ENCODE data around the gene ENOX1. TPM values are rescaled to one million over a fixed set of nuclear protein-coding genes. Genes with fewer than 3 reads are reported as not detected.

Gene ENOX1
- total and polyA plus RNA-seq, 2 of the 8 experiments (the other 6 are each of a cell fraction or from before 2014, with no cell fraction given), result 0.23 to 0.37 TPM

DNA sequence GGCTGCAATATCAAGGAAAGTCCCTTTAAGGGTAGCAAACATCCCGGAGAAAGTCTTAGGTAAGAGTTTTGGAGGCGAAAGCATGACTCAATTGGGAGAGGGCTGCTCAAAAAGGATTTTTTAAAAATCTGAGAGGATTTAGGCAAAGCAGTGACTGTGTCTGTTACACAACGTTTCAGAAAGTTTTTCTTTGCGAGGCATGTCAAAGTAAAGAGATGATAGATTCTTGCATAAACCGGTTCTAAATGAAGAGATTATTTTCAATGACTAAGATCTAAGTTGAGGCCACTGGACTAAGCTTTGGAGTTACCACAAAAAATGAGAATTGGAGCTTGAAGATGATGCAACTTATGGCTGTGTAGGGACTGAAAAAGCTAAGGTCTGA lies 43.7 kb upstream of the ENOX1 start:
- CTCF ChIA-PET (ENCODE audit: partially characterized antibody), result no interaction called here
- no peak overlapping the region for H4K8ac ChIP-seq (ENCODE audit: extremely low read depth, insufficient read depth, low read length)
- H2BK20ac ChIP-seq (ENCODE audit: low read length), result no peak overlapping the region
- H3K23me2 ChIP-seq (ENCODE audit: low read depth, low read length), result no peaks in the 10 kb centered on the region
- no peaks in the 10 kb centered on the region for H3K4me1 ChIP-seq (replicated peaks in 1 of 4; ENCODE audit: control insufficient read depth in 3 of 4, insufficient read depth in 4 of 4, low read length in 3 of 4)
- H3K36me3 ChIP-seq (ENCODE audit: control insufficient read depth in 2 of 4, insufficient read depth in 4 of 4, low read length in 3 of 4), result no peaks in the 10 kb centered on the region
- H2AK5ac ChIP-seq (ENCODE audit: low read depth, low read length), result no peak overlapping the region
- H2BK15ac ChIP-seq (ENCODE audit: low read length), result no peak overlapping the region
- 83% methylated on average over 5 of the region's 5 CpGs; no CpG with 5 or more reads in 1 of the 2 experiments for WGBS, 2 experiments (ENCODE audit: extremely low coverage in 1 of 2, insufficient coverage in 1 of 2, insufficient read length in 1 of 2, insufficient replicate concordance in 2 of 2, low coverage in 1 of 2, low lambda C conversion rate in 2 of 2, missing lambda C conversion rate in 1 of 2)
- no peak overlapping the region for H3K4me3 ChIP-seq (ENCODE audit: extremely low read depth in 1 of 4, insufficient read depth in 2 of 4, low read depth in 3 of 4, low read length in 4 of 4)
- no peak overlapping the region for H3K27ac ChIP-seq (ENCODE audit: low read depth, low read length)
- POLR2A ChIA-PET (ENCODE audit: partially characterized antibody), result no interaction called here
- H3K56ac ChIP-seq (replicated peaks; ENCODE audit: insufficient read length, low read depth, low read length), result no peak overlapping the region
- H4K91ac ChIP-seq (replicated peaks; ENCODE audit: insufficient read length, low read length), result no peak overlapping the region
- H3K4ac ChIP-seq (replicated peaks; ENCODE audit: insufficient read length, low read depth, low read length), result no peak overlapping the region
- FAIRE-seq, result no peak
- H2BK5ac ChIP-seq (ENCODE audit: low read depth, low read length), result no peak overlapping the region
- no peak overlapping the region for H3K9ac ChIP-seq (replicated peaks in 1 of 4; ENCODE audit: extremely low read depth in 1 of 4, low read depth in 3 of 4, low read length in 3 of 4)
- H3K4me2 ChIP-seq (ENCODE audit: insufficient read depth in 1 of 2, low read depth in 2 of 2, low read length in 2 of 2), result no peak overlapping the region
- no peaks in the 10 kb centered on the region for H3K27me3 ChIP-seq (replicated peaks in 1 of 4; ENCODE audit: control insufficient read depth in 3 of 4, extremely low read depth in 1 of 4, insufficient read depth in 3 of 4, low read length in 3 of 4)
- H3K23ac ChIP-seq (ENCODE audit: insufficient read length), result no peak overlapping the region
- no peaks in the 10 kb centered on the region for H3K9me3 ChIP-seq (ENCODE audit: insufficient read depth in 2 of 2, low read depth in 1 of 2, low read length in 1 of 2)
- H2BK120ac ChIP-seq (replicated peaks; ENCODE audit: low read depth, low read length), result no peak overlapping the region
- H4K20me1 ChIP-seq (replicated peaks in 1 of 2; ENCODE audit: control insufficient read depth in 1 of 2, insufficient read depth in 2 of 2, low read length in 2 of 2), result no peaks in the 10 kb centered on the region
- TF ChIP-seq GABPA (IDR thresholded peaks at IDR 0.05; ENCODE audit: borderline replicate concordance, insufficient read depth, low read length) (no peak), BCL11A (IDR thresholded peaks at IDR 0.05; ENCODE audit: low read depth in 2 of 2, low read length in 2 of 2) (no peak), RAD21 (IDR thresholded peaks at IDR 0.05 in 1 of 2, conservative IDR thresholded peaks at IDR 0.05 in 1 of 2; ENCODE audit: low read depth in 2 of 2, low read length in 2 of 2) (no peak), JUN (IDR thresholded peaks at IDR 0.05; ENCODE audit: low read depth, low read length) (no peak)
- no peak overlapping the region for H2AFZ ChIP-seq (ENCODE audit: low read length)
- H3K79me1 ChIP-seq (ENCODE audit: low read depth, low read length), result no peaks in the 10 kb centered on the region
- H3K79me2 ChIP-seq (ENCODE audit: control insufficient read depth in 1 of 2, insufficient read depth in 2 of 2, low read length in 2 of 2), result no peaks in the 10 kb centered on the region
- H3K18ac ChIP-seq (ENCODE audit: extremely low read depth, low read length), result no peak overlapping the region
- no peak overlapping the region for H3K14ac ChIP-seq (ENCODE audit: insufficient read length)
- no peak overlapping the region for H4K5ac ChIP-seq (ENCODE audit: insufficient read length, low read depth, low read length)
- H2BK12ac ChIP-seq (ENCODE audit: low read depth, low read length), result no peak overlapping the region
- DNase-seq (ENCODE audit: low read depth in 1 of 2, low spot score in 2 of 2), result no peak

Data from H1 (cell line).